HCT116 (cell line): ENCODE results near the gene EIF2S3B. TPM values are rescaled to one million over a fixed set of nuclear protein-coding genes. Genes with fewer than 3 reads are reported as not detected.

Experiments used
- ATAC-seq: fragments of 200-7000 bp; cut with Tn5 transposase; 2 replicates; pipeline ENCODE4 v1.9.1; 2020; ENCODE audit warnings: mild to moderate bottlenecking, moderate library complexity
- BruUV-seq: library from RNA; stranded (reverse); fragments of 400-500 nt; replicated peaks from 2 replicates; lab custom pipeline; 2021; lab: Mats Ljungman, UMichigan
- CTCF ChIA-PET: fragments of 300-600 bp; sonication (Branson Sonifier 250); formaldehyde crosslinking; loops from one replicate; lab custom pipeline; 2021; ENCODE audit warnings: antibody characterized with exemption; lab: Charles Lee
- POLR2A ChIA-PET: fragments of 300-600, 350-600 bp; sonication (Branson Sonifier 250); formaldehyde crosslinking; loops from one replicate; lab custom pipeline; 2021; ENCODE audit warnings: antibody characterized with exemption; lab: Charles Lee
- RAD21 ChIA-PET, 2 experiments: fragments of 300-600 bp; sonication (Branson Sonifier 250); formaldehyde crosslinking; loops; one replicate each; lab custom pipeline; 2023; ENCODE audit warnings: low total read pairs in 2 of 2; ENCODE audit not compliant: uncharacterized antibody in 2 of 2, unreplicated experiment in 2 of 2, low non-redundant PET in 1 of 2; lab: Charles Lee
- DNase-seq: peaks from one replicate; pipeline ENCODE4 v3.0.0-alpha.2; 2010; ENCODE audit warnings: low read depth, low spot score
- H2AFZ ChIP-seq: fragments of 200-600 bp; shearing (Covaris generic), sonication (generic); 2 replicates; pipeline ENCODE4 v1.6.1; 2017; ENCODE audit warnings: low read depth, mixed run types, mixed read lengths, antibody characterized with exemption, low read length; ENCODE audit not compliant: poor library complexity, severe bottlenecking
- H3K27ac ChIP-seq: 2 replicates; pipeline ENCODE4 v1.5.1; 2012; ENCODE audit warnings: low read depth, low read length
- H3K27me3 ChIP-seq: fragments of 200-600 bp; sonication (generic); 2 replicates; pipeline ENCODE4 v1.6.1; 2016; ENCODE audit warnings: mixed run types, low read length, mixed read lengths; ENCODE audit not compliant: insufficient read depth
- H3K36me3 ChIP-seq, 2 experiments: fragments of 200-500 bp in 1 of 2; fragments of 200-600 bp in 1 of 2; sonication (Bioruptor generic) in 1 of 2; sonication (generic) in 1 of 2; 2 replicates each; pipeline versions ENCODE4 v1.5.1 to v1.6.1; 2014 to 2016; ENCODE audit warnings: low read length in 2 of 2, inconsistent platforms in 1 of 2, mixed read lengths in 1 of 2, mixed run types in 1 of 2; ENCODE audit not compliant: insufficient read depth in 2 of 2, control insufficient read depth in 1 of 2
- H3K4me1 ChIP-seq, 2 experiments: fragments of 200-600 bp in 1 of 2; sonication (generic) in 1 of 2; 2 replicates each; pipeline versions ENCODE4 v1.5.1 to v1.6.1; 2012 to 2017; ENCODE audit warnings: low read length in 2 of 2, inconsistent platforms in 1 of 2, mild to moderate bottlenecking in 1 of 2, mixed read lengths in 1 of 2, mixed run types in 1 of 2, moderate library complexity in 1 of 2; ENCODE audit not compliant: insufficient read depth in 2 of 2, control insufficient read depth in 1 of 2
- H3K4me2 ChIP-seq: fragments of 200-600 bp; sonication (generic); 2 replicates; pipeline ENCODE4 v1.6.1; 2017; ENCODE audit warnings: mixed run types, low read length, mixed read lengths
- H3K4me3 ChIP-seq, 2 experiments: fragments of 200-600 bp in 1 of 2; sonication (generic) in 1 of 2; replicated peaks in 1 of 2; 2 replicates each; pipeline ENCODE4 v1.5.1; 2011 to 2016; ENCODE audit warnings: low read length in 2 of 2, control low read depth in 1 of 2, low read depth in 1 of 2, mild to moderate bottlenecking in 1 of 2, mixed read lengths in 1 of 2, mixed run types in 1 of 2
- H3K79me2 ChIP-seq: fragments of 200-600 bp; sonication (generic); 2 replicates; pipeline ENCODE4 v1.6.1; 2017; ENCODE audit warnings: mild to moderate bottlenecking, mixed run types, low read length, moderate library complexity, mixed read lengths; ENCODE audit not compliant: insufficient read depth
- H3K9ac ChIP-seq: fragments of 200-600 bp; sonication (generic); 2 replicates; pipeline ENCODE4 v1.6.1; 2016; ENCODE audit warnings: low read length, mixed read lengths
- H3K9me2 ChIP-seq: fragments of 200-600 bp; sonication (generic), shearing (Covaris generic); 2 replicates; pipeline ENCODE4 v1.6.1; 2017; ENCODE audit warnings: mixed run types, mild to moderate bottlenecking, moderate library complexity; ENCODE audit not compliant: insufficient read depth
- H3K9me3 ChIP-seq, 2 experiments: fragments of 200-500 bp in 1 of 2; fragments of 200-600 bp in 1 of 2; sonication (Bioruptor generic) in 1 of 2; sonication (generic) in 1 of 2; 2 replicates each; pipeline ENCODE4 v1.6.1; 2014 to 2017; ENCODE audit warnings: low read length in 2 of 2, mixed read lengths in 2 of 2, inconsistent platforms in 1 of 2, low read depth in 1 of 2, mild to moderate bottlenecking in 1 of 2, mixed run types in 1 of 2, moderate library complexity in 1 of 2; ENCODE audit not compliant: control insufficient read depth in 1 of 2, insufficient read depth in 1 of 2
- H4K20me1 ChIP-seq: fragments of 200-600 bp; sonication (generic), shearing (Covaris generic); 2 replicates; pipeline ENCODE4 v1.6.1; 2017; ENCODE audit warnings: mixed run types, mild to moderate bottlenecking, moderate library complexity; ENCODE audit not compliant: insufficient read depth
- ATF3 ChIP-seq: IDR thresholded peaks from 2 replicates; pipeline ENCODE4 v1.6.1; 2012
- FOSL1 ChIP-seq: IDR thresholded peaks from 2 replicates; pipeline ENCODE4 v1.6.1; 2012; ENCODE audit warnings: low read depth
- JUND ChIP-seq: IDR thresholded peaks from 2 replicates; pipeline ENCODE4 v1.6.1; 2012
- SP1 ChIP-seq: IDR thresholded peaks from 2 replicates; pipeline ENCODE4 v1.6.1; 2012; ENCODE audit warnings: low read depth
- TCF7L2 ChIP-seq: IDR thresholded peaks from 2 replicates; pipeline ENCODE4 v1.7.0; 2011; ENCODE audit warnings: borderline replicate concordance, inconsistent platforms; ENCODE audit not compliant: insufficient read depth, insufficient read length; ENCODE audit errors: extremely low read depth
- ZFX ChIP-seq: fragments of 450-650 bp; IDR thresholded peaks from 2 replicates; pipeline ENCODE4 v1.6.1; 2017
- intact Hi-C: fragments of 100-400 bp; cut with micrococcal nuclease; formaldehyde crosslinking; loops from 2 replicates; pipeline ENCODE4 v1.10.0; 2022
- total RNA-seq: library from RNA; stranded (reverse); gene quantifications from one replicate; pipeline ENCODE4 v1.2.1, GENCODE V29; 2021; ENCODE audit not compliant: unreplicated experiment

EIF2S3B gene
- total RNA-seq, 1 experiment from 2014 or later, result 1.0 TPM

DNA sequence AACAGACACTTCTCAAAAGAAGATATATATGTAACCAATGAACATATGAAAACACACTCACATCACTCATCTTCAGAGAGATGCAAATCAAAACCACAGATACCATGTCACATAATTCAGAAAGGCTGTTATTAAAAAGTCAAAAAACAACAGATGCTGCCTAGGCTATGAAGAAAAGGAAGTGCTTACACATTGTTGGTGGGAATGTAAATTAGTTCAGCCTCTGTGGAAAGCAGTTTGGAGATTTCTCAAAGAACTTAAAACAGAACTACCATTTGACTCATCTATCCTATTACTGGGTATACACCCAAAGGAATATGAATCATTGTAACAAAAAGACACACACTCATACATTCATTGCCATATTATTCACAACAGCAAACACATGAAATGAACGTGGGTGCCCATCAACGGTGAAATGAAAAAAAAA is 35.1 kb downstream of the EIF2S3B start:
- ChIA-PET CTCF (no interaction called here), RAD21 (no interaction called here), POLR2A (no interaction called here)
- Histone ChIP-seq H3K9ac (no peak overlapping the region), H3K27ac (no peak overlapping the region), H3K4me1 (no peaks in the 10 kb centered on the region), H3K4me2 (no peak overlapping the region), H4K20me1 (no peaks in the 10 kb centered on the region), H3K9me3 (no peaks in the 10 kb centered on the region), H3K27me3 (no peaks in the 10 kb centered on the region), H3K9me2 (no peaks in the 10 kb centered on the region), H2AFZ (no peak overlapping the region), H3K79me2 (no peaks in the 10 kb centered on the region), H3K4me3 (no peak overlapping the region), H3K36me3 (no peaks in the 10 kb centered on the region)
- intact Hi-C loops, result no loop called here
- no peak for DNase-seq
- BruUV-seq, result no TSS peak
- ATAC-seq, result no peak
- TF ChIP-seq JUND, result no peak

GRCh38 chr12:10543499-10543898 is 37.8 kb downstream of the EIF2S3B start:
- ATAC-seq, result no peak
- H3K27ac ChIP-seq, result no peak overlapping the region
- no peak overlapping the region for H3K4me3 ChIP-seq
- TF ChIP-seq TCF7L2 (no peak), ATF3 (no peak), FOSL1 (no peak), SP1 (no peak), ZFX (no peak)
- CTCF ChIA-PET, result no interaction called here
- H2AFZ ChIP-seq, result no peak overlapping the region
- no peaks in the 10 kb centered on the region for H3K36me3 ChIP-seq
- intact Hi-C loops, result no loop called here
- BruUV-seq, result no TSS peak
- no peaks in the 10 kb centered on the region for H3K9me3 ChIP-seq
- DNase-seq, result no peak
- no peaks in the 10 kb centered on the region for H3K4me1 ChIP-seq
- no peak overlapping the region for H3K9ac ChIP-seq
- RAD21 ChIA-PET, result no interaction called here
- H3K9me2 ChIP-seq, result no peaks in the 10 kb centered on the region
- no peaks in the 10 kb centered on the region for H3K79me2 ChIP-seq
- H4K20me1 ChIP-seq, result no peaks in the 10 kb centered on the region
- no peaks in the 10 kb centered on the region for H3K27me3 ChIP-seq
- no peak overlapping the region for H3K4me2 ChIP-seq
- POLR2A ChIA-PET, result no interaction called here
